Measurements from ENCODE around the gene ATE1.

Gene ATE1

DNA sequence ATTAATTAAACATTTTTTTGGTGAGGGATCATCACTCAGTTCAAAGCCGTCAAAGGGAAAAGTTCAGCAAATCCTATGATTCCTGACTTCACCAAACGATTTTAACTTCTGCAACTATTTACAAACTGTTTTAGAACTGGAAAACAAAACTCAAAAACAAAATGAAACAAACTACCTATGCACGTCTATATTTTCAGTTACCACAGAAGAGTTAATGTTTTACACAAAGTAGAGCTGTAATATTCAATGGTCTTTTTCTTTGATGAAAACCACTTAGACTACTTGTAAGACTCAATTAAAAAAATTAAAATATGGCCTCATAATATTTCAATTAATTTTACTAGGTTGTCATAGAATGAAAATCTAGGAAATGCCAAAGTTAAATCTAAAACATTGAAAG is 131.5 kb downstream of the ATE1 start:
- no peak overlapping the region for H3K4me3 ChIP-seq (ENCODE audit: low read length)
- no peak for TF ChIP-seq CTCF (conservative IDR thresholded peaks at IDR 0.05; ENCODE audit: low read length)
- DNase-seq (ENCODE audit: low read depth) = no peak

- no peak overlapping the region for H3K4me3 ChIP-seq (ENCODE audit: low read length)
- TF ChIP-seq CTCF (conservative IDR thresholded peaks at IDR 0.05; ENCODE audit: low read length) = no peak
- DNase-seq (ENCODE audit: low read depth) = no peak
Measured at GRCh38 chr10:121792198-121792597, 135.6 kb downstream of the ATE1 start.

GRCh38 chr10:121791761-121792160 is 136.1 kb downstream of the ATE1 start:
- no peak for TF ChIP-seq CTCF (conservative IDR thresholded peaks at IDR 0.05; ENCODE audit: low read length)
- no peak for DNase-seq (ENCODE audit: low read depth)

GRCh38 chr10:121788717-121789116 is 139.1 kb downstream of the ATE1 start:
- H3K4me3 ChIP-seq (ENCODE audit: low read length) = no peak overlapping the region
- no peak for DNase-seq (ENCODE audit: low read depth)
- no peak for TF ChIP-seq CTCF (conservative IDR thresholded peaks at IDR 0.05; ENCODE audit: low read length)

More at GRCh38 chr10:121791761-121792160, 136.1 kb downstream of the ATE1 start:
- no peak overlapping the region for H3K4me3 ChIP-seq (ENCODE audit: low read length)

GRCh38 chr10:121788115-121788514 is 139.7 kb downstream of the ATE1 start:
- no peak for TF ChIP-seq CTCF (conservative IDR thresholded peaks at IDR 0.05; ENCODE audit: low read length)
- H3K4me3 ChIP-seq (ENCODE audit: low read length) = no peak overlapping the region
- no peak for DNase-seq (ENCODE audit: low read depth)

GRCh38 chr10:121787169-121787568 is 140.7 kb downstream of the ATE1 start:
- DNase-seq (ENCODE audit: low read depth) = no peak
- TF ChIP-seq CTCF (conservative IDR thresholded peaks at IDR 0.05; ENCODE audit: low read length) = no peak
- no peak overlapping the region for H3K4me3 ChIP-seq (ENCODE audit: low read length)

GRCh38 chr10:121783782-121784372 is 144.0 kb downstream of the ATE1 start:
- DNase-seq (ENCODE audit: low read depth) = no peak
- H3K4me3 ChIP-seq (ENCODE audit: low read length) = no peak overlapping the region
- TF ChIP-seq CTCF (conservative IDR thresholded peaks at IDR 0.05; ENCODE audit: low read length) = no peak

Measured in AG10803 (cell line).